WI38 (cell line): ENCODE data around the gene BRD3.
"Not testable (repeated sequence)": the region's sequence is repeated elsewhere in the genome, so short reads cannot be mapped to it uniquely, and the experiment has no call there.

Experiments used
- H3K4me3 ChIP-seq: 2 replicates; pipeline ENCODE4 v1.5.1; 2011; ENCODE audit warnings: low read depth, mild to moderate bottlenecking, control low read depth, low read length
- TF ChIP-seq, protein P1 (sequence below): IDR thresholded peaks from 2 replicates; pipeline ENCODE4 v1.5.1; 2012; ENCODE audit warnings: low read depth, mild to moderate bottlenecking, control low read depth, low read length

Gene BRD3

DNA sequence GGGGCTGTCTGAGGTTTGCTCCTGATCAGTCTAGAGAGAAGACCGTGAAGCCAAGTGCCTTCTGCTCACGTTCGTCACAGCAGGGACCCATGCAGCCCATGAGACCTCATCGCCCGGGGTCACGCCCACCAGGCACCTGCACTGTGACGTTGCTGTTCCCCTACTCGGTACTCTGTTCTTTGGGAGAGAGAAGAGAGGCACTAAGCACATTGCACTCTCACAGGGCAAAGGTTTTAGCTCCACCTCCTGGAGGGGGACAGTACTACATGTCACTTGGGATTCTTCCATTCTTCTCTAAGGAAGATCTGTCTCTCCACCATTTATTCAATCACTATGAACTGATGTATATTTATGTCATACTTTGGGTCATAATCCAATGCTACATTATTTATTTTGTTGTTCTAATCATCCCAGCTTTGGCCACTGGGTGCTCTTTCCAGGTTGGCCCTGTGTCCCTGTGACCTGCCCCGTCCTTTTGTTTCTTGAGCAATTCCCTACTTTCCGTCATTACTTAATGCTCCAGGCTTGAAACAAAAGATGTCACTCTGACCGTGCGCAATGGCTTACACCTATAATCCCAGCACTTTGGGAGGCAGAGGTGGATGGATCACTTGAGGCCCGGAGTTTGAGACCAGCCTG lies 31.4 kb upstream of the BRD3 start:
- no peak overlapping the region for H3K4me3 ChIP-seq
- TF ChIP-seq, protein P1, sequence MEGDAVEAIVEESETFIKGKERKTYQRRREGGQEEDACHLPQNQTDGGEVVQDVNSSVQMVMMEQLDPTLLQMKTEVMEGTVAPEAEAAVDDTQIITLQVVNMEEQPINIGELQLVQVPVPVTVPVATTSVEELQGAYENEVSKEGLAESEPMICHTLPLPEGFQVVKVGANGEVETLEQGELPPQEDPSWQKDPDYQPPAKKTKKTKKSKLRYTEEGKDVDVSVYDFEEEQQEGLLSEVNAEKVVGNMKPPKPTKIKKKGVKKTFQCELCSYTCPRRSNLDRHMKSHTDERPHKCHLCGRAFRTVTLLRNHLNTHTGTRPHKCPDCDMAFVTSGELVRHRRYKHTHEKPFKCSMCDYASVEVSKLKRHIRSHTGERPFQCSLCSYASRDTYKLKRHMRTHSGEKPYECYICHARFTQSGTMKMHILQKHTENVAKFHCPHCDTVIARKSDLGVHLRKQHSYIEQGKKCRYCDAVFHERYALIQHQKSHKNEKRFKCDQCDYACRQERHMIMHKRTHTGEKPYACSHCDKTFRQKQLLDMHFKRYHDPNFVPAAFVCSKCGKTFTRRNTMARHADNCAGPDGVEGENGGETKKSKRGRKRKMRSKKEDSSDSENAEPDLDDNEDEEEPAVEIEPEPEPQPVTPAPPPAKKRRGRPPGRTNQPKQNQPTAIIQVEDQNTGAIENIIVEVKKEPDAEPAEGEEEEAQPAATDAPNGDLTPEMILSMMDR = peak; percentile 58

DNA sequence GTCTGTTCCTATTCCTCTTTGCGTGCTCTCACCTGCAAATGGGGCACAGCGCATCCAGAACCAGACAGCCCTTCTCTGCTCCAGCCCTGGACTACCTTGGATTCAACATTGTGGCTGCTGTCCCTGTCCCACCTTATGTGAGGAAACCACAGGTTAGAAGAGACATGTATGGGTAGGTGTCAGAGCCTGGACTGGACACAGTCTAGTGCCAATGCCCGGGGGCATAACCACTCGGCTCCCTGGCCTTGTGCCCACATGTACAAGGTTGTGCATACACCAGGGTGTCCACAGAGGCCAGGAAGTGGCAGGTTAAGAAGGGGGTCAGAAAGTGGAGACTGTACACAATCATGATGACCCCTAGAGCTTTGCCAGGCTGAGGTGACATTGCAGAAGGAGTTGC lies 22.1 kb upstream of the BRD3 start:
- TF ChIP-seq, protein P1 = no peak

DNA sequence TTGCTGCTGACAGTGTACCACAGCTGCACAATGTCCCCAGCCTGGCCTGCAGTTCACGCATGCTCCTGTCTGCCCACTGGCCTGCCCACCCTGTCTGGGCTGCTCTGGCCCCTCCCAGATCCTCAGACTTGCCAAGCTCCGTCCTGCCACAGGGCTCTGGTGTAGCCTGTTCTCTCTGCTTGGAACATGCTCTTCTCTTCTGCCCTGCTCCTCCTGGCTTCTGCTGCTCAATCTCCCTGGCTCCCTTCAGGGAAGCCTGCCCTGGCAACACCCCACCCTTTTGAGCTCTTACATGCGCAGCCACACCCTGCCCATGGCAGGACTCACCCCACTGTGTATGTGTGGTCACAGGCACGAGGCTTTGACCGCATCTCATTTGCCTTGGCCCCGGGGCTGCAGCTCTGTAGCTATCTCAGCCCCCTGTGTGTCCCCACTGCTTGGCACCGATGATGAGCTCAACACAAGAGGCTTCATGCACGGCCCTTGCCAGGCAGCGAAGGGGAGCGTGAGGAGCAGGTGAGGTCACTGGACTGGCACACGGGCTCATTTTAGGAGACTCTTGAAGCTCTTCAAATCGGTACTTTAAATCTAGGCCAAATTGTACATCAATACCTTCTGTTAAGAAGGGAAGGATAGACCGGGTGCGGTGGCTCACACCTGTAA lies 20.4 kb upstream of the BRD3 start:
- H3K4me3 ChIP-seq = no peak overlapping the region
- TF ChIP-seq, protein P1 = no peak

More for the DNA sequence above, 22.1 kb upstream of the BRD3 start:
- no peak overlapping the region for H3K4me3 ChIP-seq

DNA sequence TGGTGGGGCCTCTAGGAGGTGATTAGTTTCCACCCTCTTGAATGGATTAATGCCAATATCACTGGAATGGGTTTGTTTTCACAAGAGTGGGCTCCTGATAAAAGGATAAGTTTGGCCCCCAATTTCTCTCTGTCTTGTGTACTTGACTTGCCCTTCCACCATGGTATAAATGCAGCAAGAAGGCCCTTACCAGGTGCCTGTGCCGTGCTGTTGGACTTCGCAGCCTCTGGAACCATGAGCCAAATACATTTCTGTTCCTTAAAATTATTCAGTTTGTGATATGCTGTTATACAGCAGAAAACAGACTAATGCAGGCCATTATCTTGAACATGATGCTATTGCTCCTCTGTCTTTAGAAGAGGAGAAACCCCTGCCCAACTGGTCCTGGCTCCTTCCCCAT lies 17.8 kb upstream of the BRD3 start:
- TF ChIP-seq, protein P1 = no peak
- H3K4me3 ChIP-seq = no peak overlapping the region

DNA sequence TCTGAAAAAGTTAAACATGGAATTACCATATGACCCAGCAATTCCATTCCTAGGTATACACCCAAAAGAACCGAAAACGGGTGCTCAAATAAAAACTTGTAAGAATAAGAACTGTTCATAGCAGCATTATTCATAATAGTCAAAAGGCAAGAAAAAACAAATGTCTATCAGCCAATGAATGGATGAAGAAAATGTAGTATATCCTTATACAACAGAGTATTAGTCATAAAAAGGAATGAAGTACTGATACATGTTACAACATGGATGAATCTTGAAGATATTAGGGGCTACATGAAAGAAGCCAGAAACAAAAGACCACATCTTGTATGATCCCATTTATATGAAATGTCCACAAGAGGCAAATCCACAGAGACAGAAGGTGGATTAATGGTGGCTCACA lies 15.6 kb upstream of the BRD3 start:
- no peak overlapping the region for H3K4me3 ChIP-seq
- TF ChIP-seq, protein P1 = no peak

DNA sequence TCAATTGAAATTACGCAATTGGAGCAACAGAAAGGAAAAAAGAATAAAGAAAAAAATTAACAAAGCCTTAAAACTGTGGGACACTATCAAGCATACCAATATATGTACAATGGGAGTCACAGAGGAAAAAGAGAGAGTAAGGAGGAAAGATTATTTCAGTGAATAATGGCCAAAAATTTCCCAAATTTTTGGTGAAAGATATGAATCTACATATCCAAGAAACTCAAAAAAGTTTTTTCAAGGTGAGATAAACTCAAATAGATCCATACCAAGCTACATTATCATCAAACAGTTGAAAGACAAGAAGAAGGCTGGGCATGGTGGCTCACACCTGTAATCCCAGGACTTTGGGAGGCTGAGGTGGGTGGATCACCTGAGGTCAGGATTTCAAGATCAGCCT lies 8.8 kb upstream of the BRD3 start:
- H3K4me3 ChIP-seq = no peak overlapping the region
- TF ChIP-seq, protein P1 = no peak

DNA sequence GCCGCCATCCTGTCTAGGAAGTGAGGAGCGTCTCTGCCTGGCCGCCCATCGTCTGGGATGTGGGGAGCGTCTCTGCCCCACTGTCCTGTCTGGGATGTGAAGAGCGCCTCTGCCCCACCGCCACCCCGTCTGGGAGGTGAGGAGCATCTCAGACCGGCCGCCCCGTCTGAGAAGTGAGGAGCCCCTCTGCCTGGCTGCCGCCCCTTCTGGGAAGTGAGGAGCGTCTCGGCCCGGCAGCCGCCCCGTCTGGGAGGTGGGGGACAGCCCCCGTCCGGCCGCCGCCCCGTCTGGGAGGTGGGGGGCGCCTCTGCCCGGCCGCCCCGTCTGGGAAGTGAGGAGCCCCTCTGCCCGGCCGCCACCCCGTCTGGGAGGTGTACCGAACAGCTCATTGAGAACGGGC lies 7.9 kb upstream of the BRD3 start:
- H3K4me3 ChIP-seq = not testable (repeated sequence)
